WTC11 (cell line): ENCODE data around the gene LRRC8D.

Source experiments
- NR2C2 ChIP-seq: sonication (generic); formaldehyde crosslinking; IDR thresholded peaks from 2 replicates; pipeline ENCODE4 v1.8.0; 2022; ENCODE audit warnings: mild to moderate bottlenecking, missing genetic modification reagents
- TCF7 ChIP-seq: sonication (generic); formaldehyde crosslinking; IDR thresholded peaks from 2 replicates; pipeline ENCODE4 v1.8.0; 2022; ENCODE audit warnings: mild to moderate bottlenecking, low read depth, missing genetic modification reagents, moderate library complexity
- USF1 ChIP-seq: sonication (generic); formaldehyde crosslinking; IDR thresholded peaks from 2 replicates; pipeline ENCODE4 v1.8.0; 2022; ENCODE audit warnings: mild to moderate bottlenecking, missing genetic modification reagents

- TF ChIP-seq NR2C2 (CRISPR knock-in tag) (no peak), USF1 (CRISPR knock-in tag) (no peak), TCF7 (no peak)
Measured at GRCh38 chr1:89873770-89874169, 52.9 kb downstream of the LRRC8D start.
